A172 (cell line): ENCODE results near the gene OR4A47. TPM values are rescaled to one million over a fixed set of nuclear protein-coding genes. Genes with fewer than 3 reads are reported as not detected.
"Not testable (repeated sequence)": the region's sequence is repeated elsewhere in the genome, so short reads cannot be mapped to it uniquely, and the experiment has no call there.

Experiments used
- DNase-seq: peaks from one replicate; pipeline ENCODE4 v3.0.0-alpha.2; 2015; ENCODE audit warnings: low spot score
- total RNA-seq: library from RNA; depleted of rRNA; stranded (reverse); fragments of >200 nt; shearing (Covaris generic); gene quantifications from 2 replicates; pipeline ENCODE4 v1.2.3, GENCODE V29; 2014; rRNA removed

Gene OR4A47, protein sequence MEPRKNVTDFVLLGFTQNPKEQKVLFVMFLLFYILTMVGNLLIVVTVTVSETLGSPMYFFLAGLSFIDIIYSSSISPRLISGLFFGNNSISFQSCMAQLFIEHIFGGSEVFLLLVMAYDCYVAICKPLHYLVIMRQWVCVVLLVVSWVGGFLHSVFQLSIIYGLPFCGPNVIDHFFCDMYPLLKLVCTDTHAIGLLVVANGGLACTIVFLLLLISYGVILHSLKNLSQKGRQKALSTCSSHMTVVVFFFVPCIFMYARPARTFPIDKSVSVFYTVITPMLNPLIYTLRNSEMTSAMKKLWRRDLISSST
- total RNA-seq, result not detected in 2 replicates

DNA sequence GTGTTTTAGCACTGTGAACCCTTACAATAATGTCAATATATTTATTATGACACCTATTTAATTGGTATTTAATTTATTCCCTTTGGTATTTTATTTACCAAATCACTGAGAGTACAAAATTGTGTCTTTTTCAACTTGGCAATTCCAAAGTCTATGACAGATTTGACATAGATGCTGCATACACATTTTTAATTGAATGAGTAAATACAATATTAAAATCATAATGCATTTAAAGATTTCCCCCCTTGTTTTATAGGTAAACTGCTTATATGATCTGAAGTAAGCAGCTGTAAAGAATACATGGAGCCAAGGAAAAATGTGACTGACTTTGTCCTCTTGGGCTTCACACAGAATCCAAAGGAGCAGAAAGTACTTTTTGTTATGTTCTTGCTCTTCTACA, at the start of gene OR4A47:
TSS of gene OR4A47 (plus strand) at position 301 of the 400 bp plus-strand sequence. CDS start at position 301, 0 bp downstream.
- not testable (repeated sequence) for DNase-seq

GRCh38 chr11:48455909-48456308, 32.7 kb upstream of the OR4A47 start:
- not testable (repeated sequence) for DNase-seq

GRCh38 chr11:48473966-48474365, 14.6 kb upstream of the OR4A47 start:
- DNase-seq, result not testable (repeated sequence)

- DNase-seq, result not testable (repeated sequence)
Observed at GRCh38 chr11:48474703-48475102, 13.9 kb upstream of the OR4A47 start.

DNA sequence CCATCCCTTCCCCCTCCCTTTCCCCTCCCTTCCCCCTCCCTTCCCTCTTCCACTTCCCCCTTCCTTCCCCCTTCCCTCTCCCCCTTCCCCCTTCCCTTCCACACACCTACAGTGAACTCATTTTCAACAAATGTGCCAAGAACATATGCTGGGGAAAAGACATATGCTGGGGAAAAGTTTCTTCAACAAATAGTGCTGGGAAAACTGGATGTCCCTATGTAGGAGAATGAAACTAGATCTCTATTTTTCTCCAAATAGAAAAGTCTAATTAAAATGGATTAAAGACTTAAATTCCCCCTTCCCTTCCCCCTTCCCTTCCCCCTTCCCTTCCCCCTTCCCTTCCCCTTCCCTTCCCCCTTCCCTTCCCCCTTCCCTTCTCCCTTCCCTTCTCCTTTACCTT, 17.6 kb downstream of the OR4A47 start:
- DNase-seq, result not testable (repeated sequence)

GRCh38 chr11:48538991-48539390, 50.4 kb downstream of the OR4A47 start:
- no peak for DNase-seq

Other genes starting within 250 kb of the OR4A47 start
- not detected in 2 replicates for gene OR4X2, start 243.7 kb upstream of the OR4A47 start, total RNA-seq
- not detected in 2 replicates for gene OR4X1, start 224.9 kb upstream of the OR4A47 start, total RNA-seq
- gene OR4S1, start 182.6 kb upstream of the OR4A47 start, total RNA-seq, result not detected in 2 replicates
- not detected in 2 replicates for gene OR4C3, start 163.9 kb upstream of the OR4A47 start, total RNA-seq
- gene OR4C5, start 122.3 kb upstream of the OR4A47 start, total RNA-seq, result not detected in 2 replicates